Measurements from ENCODE around the gene ARHGAP1. TPM values are rescaled to one million over a fixed set of nuclear protein-coding genes. Genes with fewer than 3 reads are reported as not detected.

The ARHGAP1 gene
- total RNA-seq, 1 experiment from 2014 or later, result 53.0 TPM

- Mint-ChIP-seq H3K4me3 (no peak overlapping the region), H3K4me1 (peaks cover 13% of the 10 kb centered on the region), H3K27me3 (ENCODE audit: low read depth) (no peaks in the 10 kb centered on the region), H3K9me3 (no peaks in the 10 kb centered on the region), H3K36me3 (peaks cover 51% of the 10 kb centered on the region), H3K27ac (peak overlapping the region; percentile 89)
- DNase-seq (ENCODE audit: low spot score) (no peak), ATAC-seq (peak; percentile 66)
- POLR2A ChIA-PET, result no interaction called here
- TF ChIP-seq JAZF1 (CRISPR knock-in tag; IDR thresholded peaks at IDR 0.05) (no peak), USF1 (CRISPR knock-in tag; IDR thresholded peaks at IDR 0.05) (no peak), ZBTB21 (CRISPR knock-in tag; IDR thresholded peaks at IDR 0.05; ENCODE audit: borderline replicate concordance) (no peak), ZMAT4 (CRISPR knock-in tag; IDR thresholded peaks at IDR 0.05) (no peak), SP1 (CRISPR knock-in tag; conservative IDR thresholded peaks at IDR 0.05) (no peak), MAX (CRISPR knock-in tag; IDR thresholded peaks at IDR 0.05) (no peak), TEAD4 (CRISPR knock-in tag; IDR thresholded peaks at IDR 0.05) (no peak), FOXK1 (CRISPR knock-in tag; IDR thresholded peaks at IDR 0.05) (no peak), HMGA2 (CRISPR knock-in tag; IDR thresholded peaks at IDR 0.05) (no peak), FOXJ3 (CRISPR knock-in tag; IDR thresholded peaks at IDR 0.05; ENCODE audit: borderline replicate concordance) (no peak), ATF2 (CRISPR knock-in tag; IDR thresholded peaks at IDR 0.05; ENCODE audit: borderline replicate concordance, low read depth) (no peak), SMAD4 (CRISPR knock-in tag; IDR thresholded peaks at IDR 0.05) (no peak), ZNF263 (CRISPR knock-in tag; IDR thresholded peaks at IDR 0.05; ENCODE audit: low read depth) (no peak)
- CTCF ChIA-PET, result interaction anchor here (0.7 to 1.3 kb wide), 6 partner anchors 9 to 281 kb away, joined by 3 to 5 read pairs (median 4); partner anchors contain the start of genes ARHGAP1 and ZNF408
These were observed 30.7 kb downstream of the ARHGAP1 start for GRCh38 chr11:46669711-46670139.

- DNase-seq (ENCODE audit: low spot score) (no peak), ATAC-seq (no peak)
- Mint-ChIP-seq H3K27me3 (ENCODE audit: low read depth) (no peaks in the 10 kb centered on the region), H3K9me3 (no peaks in the 10 kb centered on the region), H3K4me3 (no peak overlapping the region), H3K27ac (peak overlapping the region; percentile 38; the same call in 1 of the 2 replicates), H3K4me1 (peaks cover 2% of the 10 kb centered on the region), H3K36me3 (peaks cover 55% of the 10 kb centered on the region)
- ChIA-PET CTCF (interaction anchor here (1.1 kb wide), 1 partner anchor 178 kb away, joined by 3 read pairs; no protein-coding TSS in a partner anchor), POLR2A (interaction anchor here (1.1 kb wide), 1 partner anchor 75 kb away, joined by 3 read pairs; no protein-coding TSS in a partner anchor)
- TF ChIP-seq CTCF (IDR thresholded peaks at IDR 0.05) (no peak), TEAD1 (CRISPR knock-in tag; IDR thresholded peaks at IDR 0.05) (no peak), ARID4B (CRISPR knock-in tag; IDR thresholded peaks at IDR 0.05; ENCODE audit: borderline replicate concordance) (no peak), MLX (CRISPR knock-in tag; IDR thresholded peaks at IDR 0.05) (no peak), FOXJ3 (CRISPR knock-in tag; IDR thresholded peaks at IDR 0.05; ENCODE audit: borderline replicate concordance) (no peak), MYBL2 (CRISPR knock-in tag; IDR thresholded peaks at IDR 0.05) (no peak), ZNF425 (CRISPR knock-in tag; conservative IDR thresholded peaks at IDR 0.05) (no peak), ZNF317 (CRISPR knock-in tag; IDR thresholded peaks at IDR 0.05; ENCODE audit: borderline replicate concordance, low read depth) (no peak), CREM (CRISPR knock-in tag; IDR thresholded peaks at IDR 0.05) (no peak), ELF4 (CRISPR knock-in tag; IDR thresholded peaks at IDR 0.05; ENCODE audit: low read depth) (no peak), ZNF121 (CRISPR knock-in tag; IDR thresholded peaks at IDR 0.05) (no peak)
These were observed 31.8 kb downstream of the ARHGAP1 start for GRCh38 chr11:46668480-46669085.
